ENCODE data around the gene PLCG1. TPM values are rescaled to one million over a fixed set of nuclear protein-coding genes. Genes with fewer than 3 reads are reported as not detected.
A peak's percentile ranks its signal among the peaks of the same experiment; 100 is the strongest.

PLCG1 gene
- total RNA-seq, 1 experiment from 2014 or later: 68.8 TPM

DNA sequence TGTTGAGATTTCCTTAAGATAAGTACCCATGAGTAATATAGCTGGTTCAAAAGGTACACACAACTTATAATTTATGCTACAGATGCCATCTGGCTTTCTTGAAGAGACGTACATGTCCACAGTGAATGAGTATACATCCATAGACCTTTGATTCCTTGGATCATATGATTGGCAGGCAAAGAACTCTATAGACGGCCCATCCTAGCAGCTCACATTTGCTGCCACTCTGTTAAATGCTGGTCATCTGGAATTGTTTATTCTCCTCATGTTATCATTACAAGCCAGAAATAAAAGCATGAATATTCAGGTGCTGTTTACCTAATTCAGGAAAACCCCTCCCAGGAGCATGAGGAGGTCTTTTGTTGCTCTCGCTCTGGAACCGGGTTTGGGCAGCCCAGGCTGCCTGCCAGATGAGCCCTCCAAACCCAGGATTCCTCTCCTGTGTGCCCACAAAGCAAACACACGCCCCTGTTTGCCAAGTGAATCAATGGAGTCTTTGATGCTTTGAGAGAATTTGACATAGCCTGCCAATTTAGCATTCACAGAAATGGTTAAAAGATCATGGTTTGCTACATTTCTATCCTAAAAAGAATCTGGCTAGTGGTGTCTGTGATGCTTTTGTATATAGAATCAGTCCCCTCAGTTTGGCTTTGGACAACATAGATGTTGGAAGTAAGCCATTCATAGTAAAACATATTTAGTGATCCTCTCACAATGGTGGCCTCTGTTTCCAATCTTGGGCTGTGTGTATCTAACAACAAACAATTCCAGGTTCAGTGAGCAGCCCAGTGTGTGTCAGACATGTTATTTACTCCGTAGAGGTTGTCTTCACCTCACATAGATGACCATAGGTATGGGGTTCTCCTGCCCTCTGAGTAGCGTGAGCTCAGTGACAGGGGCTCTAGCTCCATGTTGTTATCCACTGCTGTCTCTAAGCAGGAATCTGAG, 17.5 kb upstream of the PLCG1 start:
- no peaks in the 10 kb centered on the region for H3K79me2 ChIP-seq (ENCODE audit: low read length)

DNA sequence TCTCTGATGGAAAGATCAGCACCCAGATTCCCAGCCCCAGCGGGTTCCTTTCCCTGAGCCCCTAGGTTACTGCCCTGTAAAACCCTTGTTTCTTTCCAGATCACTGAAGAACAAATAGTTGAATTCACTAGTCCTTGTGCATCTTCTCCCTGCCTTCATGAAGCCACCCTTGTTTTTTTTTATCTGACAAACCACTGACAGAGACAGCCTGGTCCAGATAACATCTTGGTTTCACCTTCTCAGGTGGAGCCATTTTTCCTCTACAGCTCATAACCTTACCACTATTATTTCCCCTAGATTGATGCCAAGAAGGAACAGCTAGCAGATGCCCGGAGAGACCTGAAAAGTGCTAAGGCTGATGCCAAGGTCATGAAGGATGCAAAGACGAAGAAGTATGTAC, 15.9 kb upstream of the PLCG1 start:
- peaks cover 14% of the 10 kb centered on the region for H3F3A ChIP-seq (ENCODE audit: low read length, unreplicated experiment)
- H3K4me1 ChIP-seq (ENCODE audit: insufficient read depth, low read length): peaks cover 31% of the 10 kb centered on the region
- H3K9me2 ChIP-seq (replicated peaks; ENCODE audit: low read length): no peaks in the 10 kb centered on the region
- intact Hi-C loops (cut with micrococcal nuclease): loop anchor here (2.0 kb wide), 1 partner anchor 49 kb away; no protein-coding TSS in a partner anchor
- no peak overlapping the region for H3K9ac ChIP-seq (ENCODE audit: low read length)
- no TSS peak for BruUV-seq (replicated peaks)
- no peak overlapping the region for H2AFZ ChIP-seq (ENCODE audit: low read length)
- no peaks in the 10 kb centered on the region for H3K9me3 ChIP-seq (ENCODE audit: low read length)
- DNase-seq: no peak
- H3K79me2 ChIP-seq (ENCODE audit: low read length): no peaks in the 10 kb centered on the region
- H3K36me3 ChIP-seq (ENCODE audit: low read depth, low read length): peaks cover 75% of the 10 kb centered on the region
- TF ChIP-seq, protein P1, sequence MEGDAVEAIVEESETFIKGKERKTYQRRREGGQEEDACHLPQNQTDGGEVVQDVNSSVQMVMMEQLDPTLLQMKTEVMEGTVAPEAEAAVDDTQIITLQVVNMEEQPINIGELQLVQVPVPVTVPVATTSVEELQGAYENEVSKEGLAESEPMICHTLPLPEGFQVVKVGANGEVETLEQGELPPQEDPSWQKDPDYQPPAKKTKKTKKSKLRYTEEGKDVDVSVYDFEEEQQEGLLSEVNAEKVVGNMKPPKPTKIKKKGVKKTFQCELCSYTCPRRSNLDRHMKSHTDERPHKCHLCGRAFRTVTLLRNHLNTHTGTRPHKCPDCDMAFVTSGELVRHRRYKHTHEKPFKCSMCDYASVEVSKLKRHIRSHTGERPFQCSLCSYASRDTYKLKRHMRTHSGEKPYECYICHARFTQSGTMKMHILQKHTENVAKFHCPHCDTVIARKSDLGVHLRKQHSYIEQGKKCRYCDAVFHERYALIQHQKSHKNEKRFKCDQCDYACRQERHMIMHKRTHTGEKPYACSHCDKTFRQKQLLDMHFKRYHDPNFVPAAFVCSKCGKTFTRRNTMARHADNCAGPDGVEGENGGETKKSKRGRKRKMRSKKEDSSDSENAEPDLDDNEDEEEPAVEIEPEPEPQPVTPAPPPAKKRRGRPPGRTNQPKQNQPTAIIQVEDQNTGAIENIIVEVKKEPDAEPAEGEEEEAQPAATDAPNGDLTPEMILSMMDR (conservative IDR thresholded peaks at IDR 0.05; ENCODE audit: low read depth, low read length): no peak
- TF ChIP-seq EZH2 (IDR thresholded peaks at IDR 0.05; ENCODE audit: low read length, unreplicated experiment): no peak
- no peak for TF ChIP-seq EZH2phosphoT487 (IDR thresholded peaks at IDR 0.05; ENCODE audit: borderline replicate concordance, low read length)
- no peak for ATAC-seq
- POLR2A ChIA-PET (ENCODE audit: unreplicated experiment): no interaction called here
- CTCF ChIA-PET: no interaction called here
- 0 out of 2 replicates have a peak, but pooled peaks cover 2% of the 10 kb centered on the region for H4K20me1 ChIP-seq (ENCODE audit: low read length)
- no peak overlapping the region for H3K27ac ChIP-seq (ENCODE audit: low read length)
- H3K4me3 ChIP-seq (ENCODE audit: low read length): no peak overlapping the region
- no peak overlapping the region for H3K4me2 ChIP-seq (ENCODE audit: low read length)
- no peaks in the 10 kb centered on the region for H3K27me3 ChIP-seq (ENCODE audit: low read length)

More for the DNA sequence above, 17.5 kb upstream of the PLCG1 start:
- peak overlapping the region; percentile 74 for H3K27ac ChIP-seq (ENCODE audit: low read length)
- TF ChIP-seq, protein P1 (conservative IDR thresholded peaks at IDR 0.05; ENCODE audit: low read depth, low read length): no peak
- TF ChIP-seq EZH2phosphoT487 (IDR thresholded peaks at IDR 0.05; ENCODE audit: borderline replicate concordance, low read length): no peak
- TF ChIP-seq EZH2 (IDR thresholded peaks at IDR 0.05; ENCODE audit: low read length, unreplicated experiment): no peak
- peak overlapping the region; percentile 15 for H3K9ac ChIP-seq (ENCODE audit: low read length)
- H3K9me2 ChIP-seq (replicated peaks; ENCODE audit: low read length): no peaks in the 10 kb centered on the region
- peak overlapping the region; percentile 19 for H3K4me2 ChIP-seq (ENCODE audit: low read length)
- H3K4me1 ChIP-seq (ENCODE audit: insufficient read depth, low read length): peaks cover 31% of the 10 kb centered on the region
- peaks cover 14% of the 10 kb centered on the region for H3F3A ChIP-seq (ENCODE audit: low read length, unreplicated experiment)
- BruUV-seq (replicated peaks): no TSS peak
- no peaks in the 10 kb centered on the region for H3K27me3 ChIP-seq (ENCODE audit: low read length)
- H3K4me3 ChIP-seq (ENCODE audit: low read length): no peak overlapping the region
- H4K20me1 ChIP-seq (ENCODE audit: low read length): 0 out of 2 replicates have a peak, but pooled peaks cover 2% of the 10 kb centered on the region
- POLR2A ChIA-PET (ENCODE audit: unreplicated experiment): interaction anchor here (0.6 kb wide), 1 partner anchor 496 kb away, joined by 4 read pairs; no protein-coding TSS in a partner anchor
- CTCF ChIA-PET: interaction anchor here (0.9 kb wide), 1 partner anchor 153 kb away, joined by 5 read pairs; no protein-coding TSS in a partner anchor
- no peaks in the 10 kb centered on the region for H3K9me3 ChIP-seq (ENCODE audit: low read length)
- peaks cover 76% of the 10 kb centered on the region for H3K36me3 ChIP-seq (ENCODE audit: low read depth, low read length)
- H2AFZ ChIP-seq (ENCODE audit: low read length): no peak overlapping the region
- intact Hi-C loops (cut with micrococcal nuclease): loop anchor here (2.0 kb wide), 1 partner anchor 47 kb away; no protein-coding TSS in a partner anchor
- ATAC-seq (peak; percentile 78), DNase-seq (peak; percentile 86)

Measured in PC-3 (cell line).